HEK293T (cell line): Measurements from ENCODE around the gene PTCD2.

Experiments
- CTCF ChIA-PET: fragments of 350-600 bp; formaldehyde crosslinking; extraction: SDS; loops from one replicate; lab custom pipeline; 2021; ENCODE audit warnings: antibody characterized with exemption, inconsistent platforms; lab: Yijun Ruan, JAX
- POLR2A ChIA-PET: fragments of 350-600 bp; formaldehyde crosslinking; extraction: SDS; loops from one replicate; lab custom pipeline; 2020; ENCODE audit warnings: antibody characterized with exemption, inconsistent platforms; lab: Yijun Ruan, JAX
- DNase-seq: peaks from one replicate; pipeline ENCODE4 v3.0.0; 2012; ENCODE audit warnings: mixed read lengths; ENCODE audit errors: extremely low spot score
- ARNT ChIP-seq: fragments of 450-650 bp; IDR thresholded peaks from 2 replicates; pipeline ENCODE4 v1.6.1; 2017; ENCODE audit warnings: mild to moderate bottlenecking
- BHLHE40 ChIP-seq: fragments of 450-650 bp; IDR thresholded peaks from 2 replicates; pipeline ENCODE4 v1.6.1; 2016; ENCODE audit warnings: mild to moderate bottlenecking, moderate library complexity, borderline replicate concordance
- CTBP1 ChIP-seq: fragments of 450-650 bp; IDR thresholded peaks from 2 replicates; pipeline ENCODE4 v1.6.1; 2016; ENCODE audit warnings: borderline replicate concordance
- ELF4 ChIP-seq: fragments of 450-650 bp; IDR thresholded peaks from 2 replicates; pipeline ENCODE4 v1.6.1; 2017; ENCODE audit warnings: antibody characterized with exemption
- FOXA1 ChIP-seq: fragments of 450-650 bp; IDR thresholded peaks from 2 replicates; pipeline ENCODE4 v1.6.1; 2016; ENCODE audit warnings: mild to moderate bottlenecking
- FOXK2 ChIP-seq: fragments of 450-650 bp; IDR thresholded peaks from 2 replicates; pipeline ENCODE4 v1.6.1; 2016; ENCODE audit warnings: mild to moderate bottlenecking
- FOXM1 ChIP-seq: fragments of 450-650 bp; IDR thresholded peaks from 2 replicates; pipeline ENCODE4 v1.6.1; 2017; ENCODE audit warnings: mild to moderate bottlenecking, borderline replicate concordance
- HDGF ChIP-seq: fragments of 450-650 bp; IDR thresholded peaks from 2 replicates; pipeline ENCODE4 v1.6.1; 2017; ENCODE audit warnings: antibody characterized with exemption, borderline replicate concordance
- L3MBTL2 ChIP-seq: fragments of 450-650 bp; conservative IDR thresholded peaks from 2 replicates; pipeline ENCODE4 v1.6.1; 2016; ENCODE audit warnings: mild to moderate bottlenecking
- LEF1 ChIP-seq: fragments of 450-650 bp; IDR thresholded peaks from 2 replicates; pipeline ENCODE4 v1.6.1; 2017; ENCODE audit warnings: mild to moderate bottlenecking, borderline replicate concordance
- NFRKB ChIP-seq: fragments of 450-650 bp; IDR thresholded peaks from 2 replicates; pipeline ENCODE4 v1.6.1; 2016; ENCODE audit warnings: mild to moderate bottlenecking, moderate library complexity
- SP1 ChIP-seq: fragments of 450-650 bp; IDR thresholded peaks from 2 replicates; pipeline ENCODE4 v1.6.1; 2017
- SUZ12 ChIP-seq: fragments of 450-650 bp; IDR thresholded peaks from 2 replicates; pipeline ENCODE4 v1.6.1; 2016; ENCODE audit warnings: mild to moderate bottlenecking
- TARDBP ChIP-seq: fragments of 450-650 bp; IDR thresholded peaks from 2 replicates; pipeline ENCODE4 v1.6.1; 2016
- ZNF384 ChIP-seq: fragments of 450-650 bp; IDR thresholded peaks from 2 replicates; pipeline ENCODE4 v1.6.1; 2016
- TF ChIP-seq, protein P1 (sequence below): fragments of 450-650 bp; IDR thresholded peaks from 2 replicates; pipeline ENCODE4 v1.6.1; 2016

Gene PTCD2

GRCh38 chr5:72325566-72326305, 5.6 kb downstream of the PTCD2 start:
- POLR2A ChIA-PET: no interaction called here
- no peak for DNase-seq

GRCh38 chr5:72326306-72326649, 6.1 kb downstream of the PTCD2 start:
- DNase-seq: no peak
- POLR2A ChIA-PET: no interaction called here
- CTCF ChIA-PET: no interaction called here
- TF ChIP-seq TARDBP (no peak), ARNT (no peak), L3MBTL2 (no peak), FOXA1 (no peak), SP1 (no peak), SUZ12 (no peak), FOXM1 (no peak), LEF1 (no peak), ZNF384 (no peak)
- TF ChIP-seq, protein P1, sequence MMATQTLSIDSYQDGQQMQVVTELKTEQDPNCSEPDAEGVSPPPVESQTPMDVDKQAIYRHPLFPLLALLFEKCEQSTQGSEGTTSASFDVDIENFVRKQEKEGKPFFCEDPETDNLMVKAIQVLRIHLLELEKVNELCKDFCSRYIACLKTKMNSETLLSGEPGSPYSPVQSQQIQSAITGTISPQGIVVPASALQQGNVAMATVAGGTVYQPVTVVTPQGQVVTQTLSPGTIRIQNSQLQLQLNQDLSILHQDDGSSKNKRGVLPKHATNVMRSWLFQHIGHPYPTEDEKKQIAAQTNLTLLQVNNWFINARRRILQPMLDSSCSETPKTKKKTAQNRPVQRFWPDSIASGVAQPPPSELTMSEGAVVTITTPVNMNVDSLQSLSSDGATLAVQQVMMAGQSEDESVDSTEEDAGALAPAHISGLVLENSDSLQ: no peak

More at GRCh38 chr5:72325566-72326305, 5.6 kb downstream of the PTCD2 start:
- TF ChIP-seq BHLHE40 (no peak), FOXA1 (no peak), L3MBTL2 (no peak), FOXK2 (no peak), SP1 (no peak), FOXM1 (no peak)
- CTCF ChIA-PET: no interaction called here

DNA sequence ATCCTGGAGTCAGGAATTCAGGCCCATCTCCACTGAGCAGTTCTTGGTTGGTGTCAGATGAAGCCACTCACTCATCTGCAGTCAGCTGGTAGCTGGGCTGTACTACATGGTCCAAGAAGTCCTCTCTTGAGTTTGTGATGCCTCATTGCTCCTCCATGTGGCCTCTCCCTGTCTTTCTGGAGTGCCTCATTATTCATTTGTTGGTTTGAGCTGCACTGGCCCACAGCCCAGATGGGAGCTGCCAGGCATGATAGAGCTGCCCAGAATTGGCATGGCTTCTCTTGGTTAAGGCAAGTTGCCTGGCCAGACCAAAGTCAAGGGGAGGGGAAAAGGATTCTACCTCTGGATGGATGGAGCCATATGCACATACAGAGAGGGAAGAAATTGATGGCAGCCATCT, 8.0 kb downstream of the PTCD2 start:
- DNase-seq: no peak
- TF ChIP-seq ZNF384 (no peak), FOXK2 (no peak), FOXM1 (no peak), CTBP1 (no peak), HDGF (no peak), TARDBP (no peak), NFRKB (no peak), LEF1 (no peak)
- TF ChIP-seq, protein P1: no peak
- ChIA-PET CTCF (no interaction called here), POLR2A (no interaction called here)

DNA sequence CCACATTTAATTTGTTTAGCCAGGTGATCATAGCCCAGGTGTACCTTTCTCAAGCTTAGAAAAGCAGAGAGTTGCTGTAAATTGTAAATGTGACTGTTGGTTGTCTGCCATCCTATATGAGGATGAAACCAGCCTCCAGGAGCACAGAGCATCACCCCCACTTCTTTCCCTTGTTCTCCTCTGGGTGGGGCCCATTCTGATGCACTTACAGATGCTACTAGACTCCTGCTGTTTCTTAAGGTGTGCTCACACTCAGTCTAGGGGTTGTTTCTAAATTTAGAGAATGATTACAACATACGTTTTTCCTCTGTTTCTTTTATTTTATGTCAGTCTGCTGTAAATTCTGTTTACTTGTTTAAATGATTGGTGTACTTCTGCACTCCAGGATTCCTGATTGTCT, 10.5 kb downstream of the PTCD2 start:
- no peak for TF ChIP-seq TARDBP
- TF ChIP-seq, protein P1: no peak
- no peak for TF ChIP-seq FOXA1
- TF ChIP-seq LEF1: no peak
- no peak for TF ChIP-seq ARNT
- no peak for TF ChIP-seq BHLHE40
- TF ChIP-seq ELF4: no peak
- no peak for TF ChIP-seq SP1
- POLR2A ChIA-PET: interaction anchor here (1.1 kb wide), 1 partner anchor 9 kb away, joined by 3 read pairs; no protein-coding TSS in a partner anchor
- no peak for DNase-seq
- CTCF ChIA-PET: no interaction called here

- DNase-seq: no peak
- CTCF ChIA-PET: no interaction called here
- POLR2A ChIA-PET: interaction anchor here (1.1 kb wide), 1 partner anchor 17 kb away, joined by 5 read pairs; the partner anchor contains the start of genes MRPS27 and PTCD2
- TF ChIP-seq ARNT (no peak), FOXA1 (no peak), HDGF (no peak), LEF1 (no peak), BHLHE40 (no peak), ELF4 (no peak), TARDBP (no peak), ZNF384 (no peak), FOXK2 (no peak), SP1 (no peak), FOXM1 (no peak), NFRKB (no peak), CTBP1 (no peak), SUZ12 (no peak), L3MBTL2 (no peak)
- TF ChIP-seq, protein P1: no peak
These were observed 17.0 kb downstream of the PTCD2 start for GRCh38 chr5:72337159-72337558.

DNA sequence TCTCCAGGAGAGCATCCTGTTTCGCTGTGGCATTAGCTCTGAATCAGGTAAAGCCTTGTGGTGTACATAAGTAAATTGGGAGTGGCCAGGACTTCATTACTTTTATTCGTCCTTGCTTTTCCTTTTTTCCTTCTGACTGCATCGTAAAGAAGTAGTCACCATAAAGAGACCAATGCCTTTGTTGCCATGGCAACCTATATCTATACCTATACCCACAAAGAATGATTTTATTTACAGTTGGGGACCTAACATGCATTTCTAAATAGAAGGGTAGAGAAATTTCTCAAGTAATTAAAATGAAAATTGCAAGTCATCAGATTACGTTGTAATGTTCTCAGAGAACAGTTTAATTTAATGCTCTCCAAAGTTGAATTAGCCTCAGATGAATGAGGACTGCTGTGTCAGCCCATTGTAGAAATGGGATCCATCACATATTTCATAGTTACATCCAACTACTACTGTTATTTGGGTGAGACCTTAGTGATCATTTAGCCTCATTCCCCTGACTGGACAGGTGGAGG, 18.6 kb downstream of the PTCD2 start:
- ChIA-PET POLR2A (no interaction called here), CTCF (no interaction called here)
- no peak for DNase-seq
- TF ChIP-seq HDGF (no peak), ZNF384 (no peak), LEF1 (no peak), CTBP1 (no peak), FOXA1 (no peak), ARNT (no peak), FOXK2 (no peak), FOXM1 (no peak), TARDBP (no peak), ELF4 (no peak), BHLHE40 (no peak)
- TF ChIP-seq, protein P1: no peak
